ENCODE results near the gene TPM2.
"Not testable (repeated sequence)": the region's sequence is repeated elsewhere in the genome, so short reads cannot be mapped to it uniquely, and the experiment has no call there.

GRCh38 chr9:35638751-35639150 lies 51.0 kb downstream of the TPM2 start:
- TF ChIP-seq CTCF, POLR2A, EP300 (IDR thresholded peaks at IDR 0.05): not testable (repeated sequence)

All from sigmoid colon (tissue), 4 donors.